GM21367 (cell line): ENCODE data around the gene COX10.

Experiments
- ATAC-seq: cut with Tn5 transposase; IDR thresholded peaks from one replicate; pipeline ENCODE4 v1.9.1; 2021; ENCODE audit not compliant: unreplicated experiment

Gene COX10

DNA sequence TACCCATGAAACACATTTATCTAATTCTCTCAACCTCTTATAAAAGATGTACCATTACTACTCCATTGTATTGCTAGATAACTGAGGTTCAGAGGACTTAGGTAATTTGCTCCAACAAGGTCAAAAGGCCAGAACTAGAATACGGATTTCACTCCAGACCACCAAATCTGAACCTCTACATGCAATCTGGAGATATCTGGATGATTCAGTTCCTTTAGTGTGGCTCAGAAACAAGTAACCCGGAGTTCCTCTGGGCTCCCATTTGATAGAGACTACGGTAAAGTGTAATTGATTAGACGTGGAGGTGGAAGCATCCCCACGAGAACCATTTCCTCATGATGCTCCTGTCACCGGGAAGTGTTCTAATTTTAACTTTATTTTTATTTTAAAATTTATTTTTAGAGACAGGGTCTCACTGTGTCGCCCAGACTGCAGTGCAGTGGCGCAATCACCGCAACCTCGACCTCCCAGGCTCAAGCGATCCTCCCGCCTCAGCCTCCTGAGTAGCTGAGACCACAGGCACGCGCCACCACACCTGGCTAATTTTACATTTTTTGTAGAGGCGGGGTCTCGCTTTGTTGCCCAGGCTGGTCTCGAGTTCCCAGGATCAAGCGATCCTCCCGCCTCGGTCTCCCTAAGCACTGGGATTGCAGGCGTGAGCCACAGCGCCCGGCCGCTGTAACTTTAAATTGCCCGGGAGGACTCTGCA, 608 bp upstream of the COX10 start:
- ATAC-seq: peak; percentile 4

DNA sequence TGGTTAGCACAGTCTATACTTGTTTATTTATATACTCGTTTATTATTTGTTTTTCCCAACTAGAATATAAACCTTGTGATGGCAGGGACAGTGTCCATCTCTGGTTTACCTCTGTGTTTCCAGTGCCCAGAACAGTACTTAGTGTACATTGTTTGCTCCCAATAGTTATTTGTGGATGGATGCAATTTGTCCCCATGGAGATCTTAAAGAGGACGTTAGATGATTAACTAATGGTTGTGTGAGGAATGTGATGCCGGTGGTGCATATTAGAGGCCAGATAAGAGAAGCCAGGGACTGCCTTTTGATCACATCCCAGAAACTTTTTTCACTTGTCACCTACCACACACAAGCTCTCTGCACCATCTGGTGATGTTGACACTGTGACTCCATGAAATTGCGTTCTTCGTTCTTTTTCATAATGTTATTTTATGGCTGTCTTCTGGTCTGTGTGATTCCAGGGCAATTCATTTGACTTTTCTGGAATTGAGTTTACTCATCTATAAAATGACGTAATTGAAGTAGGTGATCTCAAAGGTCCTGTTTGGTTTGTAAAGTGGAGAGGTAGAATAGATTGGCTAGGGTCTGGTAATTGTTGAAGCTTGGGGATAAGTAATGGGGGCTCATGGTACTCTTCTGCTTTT, 1.2 kb downstream of the COX10 start:
- no peak for ATAC-seq

DNA sequence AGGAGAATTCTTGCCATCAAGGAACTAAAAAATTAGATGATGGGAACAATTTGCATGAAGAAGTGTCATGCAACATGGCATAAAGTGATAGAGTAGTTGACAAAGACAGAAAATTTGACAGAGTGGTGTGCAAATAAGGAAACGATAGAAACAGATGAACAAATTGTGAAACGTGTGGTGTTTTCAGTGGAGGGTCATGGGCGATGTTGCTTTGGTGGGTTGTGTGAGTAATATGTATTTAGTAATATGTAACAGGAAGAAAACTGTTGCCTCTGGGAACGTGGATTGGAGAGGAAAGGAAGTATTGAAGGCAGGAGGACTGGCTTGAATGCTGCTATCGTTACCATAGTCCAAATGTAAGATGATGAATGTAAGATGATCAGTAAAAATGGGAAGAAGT, 3.6 kb downstream of the COX10 start:
- ATAC-seq: no peak

- ATAC-seq: no peak
Observed at GRCh38 chr17:14078027-14078426, 8.7 kb downstream of the COX10 start.

- no peak for ATAC-seq
Observed at GRCh38 chr17:14080847-14081251, 11.5 kb downstream of the COX10 start.

GRCh38 chr17:14082848-14083247, 13.5 kb downstream of the COX10 start:
- no peak for ATAC-seq

GRCh38 chr17:14084955-14085354, 15.7 kb downstream of the COX10 start:
- ATAC-seq: no peak

DNA sequence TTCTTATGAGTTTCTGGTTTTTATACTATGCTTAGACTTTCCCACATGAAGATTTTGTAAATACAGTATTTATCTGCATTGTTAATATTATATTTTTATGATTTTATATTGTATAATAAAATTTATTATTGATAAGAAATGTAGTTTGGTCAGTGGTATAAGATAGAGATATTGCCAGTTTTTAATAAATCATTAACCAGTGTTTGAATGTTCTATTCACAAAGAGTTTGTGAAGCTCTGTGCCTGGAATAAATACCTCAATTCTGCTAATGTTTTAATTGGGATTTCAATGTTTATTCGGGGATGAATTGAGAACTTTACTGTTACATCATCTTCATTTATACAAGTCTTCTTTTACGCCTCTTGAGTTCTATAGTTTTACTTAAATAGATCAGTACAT, 16.9 kb downstream of the COX10 start:
- ATAC-seq: no peak

DNA sequence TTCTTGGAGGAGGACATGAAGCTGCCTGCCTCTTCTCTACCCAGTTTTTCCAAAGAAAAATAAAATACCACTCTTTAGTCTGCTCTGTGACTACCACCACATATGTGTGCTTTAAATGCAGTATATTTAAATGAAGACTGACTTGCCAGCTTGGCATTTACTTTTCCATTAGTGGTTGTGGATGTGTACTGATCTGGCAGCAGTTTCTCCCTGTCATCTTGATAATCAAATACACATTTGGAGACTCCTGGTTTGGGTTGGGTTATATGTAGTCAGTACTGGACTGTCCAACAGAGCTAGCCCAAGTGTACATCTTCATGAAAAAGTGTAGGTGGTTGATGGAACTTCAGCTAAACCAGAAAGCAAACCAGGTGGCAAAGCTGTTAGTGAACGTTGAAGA, 19.9 kb downstream of the COX10 start:
- no peak for ATAC-seq

DNA sequence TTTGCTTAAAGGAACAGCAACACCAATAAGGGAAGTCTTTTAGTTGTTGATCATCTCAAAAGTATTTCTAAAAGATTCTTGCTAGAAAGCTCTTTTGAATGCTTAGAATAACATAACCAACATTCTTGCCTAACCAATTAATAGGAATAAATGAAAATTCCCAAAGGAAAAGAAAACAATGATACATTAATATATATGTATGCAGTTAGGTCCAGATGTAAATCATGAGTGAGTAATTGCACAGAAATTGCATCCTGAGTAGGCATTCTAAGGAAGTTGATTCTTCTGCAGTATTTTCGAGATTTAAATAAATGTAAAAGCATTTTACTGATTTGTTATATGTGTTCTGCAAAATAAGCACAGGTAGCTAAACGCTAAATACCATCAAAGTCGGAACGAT, 22.1 kb downstream of the COX10 start:
- ATAC-seq: no peak

DNA sequence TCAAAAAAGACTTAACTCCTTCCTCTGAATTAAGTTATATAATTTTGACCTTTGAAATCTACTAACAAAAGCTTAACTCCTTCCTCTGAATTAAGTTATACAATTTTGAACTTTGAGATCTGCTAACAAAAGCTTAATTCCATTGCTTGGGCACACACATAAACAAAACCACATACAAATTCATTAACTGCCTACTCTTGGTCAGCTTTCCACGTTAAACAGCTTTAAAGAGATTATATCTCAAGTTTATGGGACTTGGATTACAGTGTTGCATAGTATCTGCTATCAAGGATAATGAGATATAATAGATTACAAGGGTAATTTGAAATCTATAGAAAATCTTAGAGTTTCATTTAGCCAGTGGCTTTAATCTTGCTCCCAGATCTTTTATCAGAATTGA, 23.5 kb downstream of the COX10 start:
- ATAC-seq: no peak

- ATAC-seq: no peak
Observed at GRCh38 chr17:14094676-14095601, 25.6 kb downstream of the COX10 start.

- ATAC-seq: no peak
Observed at GRCh38 chr17:14095631-14096030, 26.3 kb downstream of the COX10 start.

DNA sequence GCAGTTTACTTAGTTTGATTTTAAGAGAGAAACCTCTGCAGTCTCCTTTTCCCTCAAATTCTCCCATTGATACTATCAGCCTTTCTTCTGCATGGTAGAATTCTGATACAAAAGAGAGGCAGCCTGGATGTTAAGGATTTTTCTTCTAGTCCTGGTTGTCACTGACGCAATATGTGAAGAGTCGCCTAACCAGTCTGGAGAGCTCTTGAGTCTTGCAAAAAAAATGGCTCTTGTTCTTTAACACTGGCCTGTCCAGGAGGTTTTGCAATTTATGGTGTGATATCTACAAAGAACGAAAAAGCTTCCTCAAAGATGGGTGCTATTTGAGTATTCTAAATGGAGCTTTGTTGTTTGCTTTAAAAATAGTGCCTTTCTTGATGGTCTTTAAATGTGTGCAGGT, 28.9 kb downstream of the COX10 start:
- ATAC-seq: no peak

GRCh38 chr17:14101976-14102375, 32.7 kb downstream of the COX10 start:
- no peak for ATAC-seq

- no peak for ATAC-seq
Observed at GRCh38 chr17:14103836-14104235, 34.5 kb downstream of the COX10 start.

- ATAC-seq: no peak
Observed at GRCh38 chr17:14104734-14105133, 35.4 kb downstream of the COX10 start.

DNA sequence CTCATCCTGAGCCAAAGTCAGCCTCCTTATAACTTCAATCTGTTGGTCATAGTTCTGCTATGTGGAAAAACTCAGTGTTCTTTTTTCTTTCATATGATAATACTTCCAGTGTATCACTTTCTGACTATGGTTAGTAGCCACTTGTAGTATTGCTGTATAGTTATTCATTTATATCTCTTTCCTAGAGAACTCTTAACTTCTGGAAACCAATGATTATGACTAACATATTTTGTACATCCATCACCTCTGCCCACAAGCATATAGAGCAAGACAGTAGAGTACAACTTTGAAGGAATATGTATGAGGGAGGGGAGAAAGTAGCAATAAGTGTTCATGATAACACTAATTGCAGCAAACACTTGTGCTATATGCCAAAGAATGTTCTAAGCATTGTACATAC, 38.6 kb downstream of the COX10 start:
- ATAC-seq: no peak

GRCh38 chr17:14112407-14112806, 43.1 kb downstream of the COX10 start:
- ATAC-seq: no peak

DNA sequence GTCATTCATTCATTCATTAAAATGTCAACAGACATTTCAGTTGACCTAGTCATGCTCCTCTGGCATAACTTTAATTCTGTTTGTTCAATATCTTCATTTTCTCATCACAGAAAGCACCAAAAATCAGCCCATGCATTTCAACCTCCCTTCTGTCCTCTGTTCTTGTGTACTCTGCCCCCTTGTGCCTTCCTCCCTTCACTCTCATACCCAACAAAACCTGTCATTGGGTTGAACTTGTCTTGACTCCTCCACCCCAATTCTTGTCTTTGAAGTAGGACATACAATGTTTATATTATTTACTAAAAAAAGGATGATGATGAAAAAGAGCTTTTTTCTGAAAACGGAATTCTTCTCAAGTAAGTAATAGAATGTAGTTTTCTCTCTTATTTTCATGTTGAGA, 43.8 kb downstream of the COX10 start:
- ATAC-seq: no peak

GRCh38 chr17:14116263-14117024, 47.1 kb downstream of the COX10 start:
- no peak for ATAC-seq
